Activated T-helper 2 cell treated with anti-CD3 and anti-CD28 coated beads, Interferon-gamma antibody, Interleukin-2, Interleukin-4, amounts not matched to agents 10 μg/mL and 5 μg/mL and 100 μg/mL, durations not matched to agents 14 hours and 24 hours and 36 hours (primary cell): ENCODE data around the gene NR2F6. TPM values are rescaled to one million over a fixed set of nuclear protein-coding genes. Genes with fewer than 3 reads are reported as not detected.

Experiments
- DNase-seq: peaks from one replicate; pipeline ENCODE4 v3.0.0; 2021; ENCODE audit warnings: low spot score
- H3K27ac Mint-ChIP-seq: one replicate; pipeline ENCODE4 v1.8.0; 2021; ENCODE audit warnings: mixed read lengths
- H3K27me3 Mint-ChIP-seq: one replicate; pipeline ENCODE4 v1.8.0; 2021; ENCODE audit warnings: low read depth, mixed read lengths
- H3K36me3 Mint-ChIP-seq: one replicate; pipeline ENCODE4 v1.8.0; 2021; ENCODE audit warnings: low read depth, mixed read lengths
- H3K4me1 Mint-ChIP-seq: one replicate; pipeline ENCODE4 v1.8.0; 2021; ENCODE audit warnings: low read depth, mixed read lengths
- H3K4me3 Mint-ChIP-seq: one replicate; pipeline ENCODE4 v1.8.0; 2021; ENCODE audit warnings: low read depth, mild to moderate bottlenecking, moderate library complexity, mixed read lengths
- H3K9me3 Mint-ChIP-seq: one replicate; pipeline ENCODE4 v1.8.0; 2021; ENCODE audit warnings: mixed read lengths
- intact Hi-C: fragments of 100-400 bp; cut with micrococcal nuclease; formaldehyde crosslinking; loops from one replicate; pipeline ENCODE4 v1.15.1; 2023
- total RNA-seq: library from RNA; stranded (reverse); gene quantifications from 2 replicates; pipeline ENCODE4 v1.2.3, GENCODE V29; 2022

NR2F6 gene
- total RNA-seq, 1 donor from 2014 or later, result 13.2 TPM

GRCh38 chr19:17227798-17228367 lies 17.8 kb downstream of the NR2F6 start:
- no peak for DNase-seq
- peaks cover 5% of the 10 kb centered on the region for H3K4me1 Mint-ChIP-seq
- no peaks in the 10 kb centered on the region for H3K27me3 Mint-ChIP-seq
- no peak overlapping the region for H3K4me3 Mint-ChIP-seq
- intact Hi-C loops, result loop anchor here (5.0 kb wide), 1 partner anchor 79 kb away; the partner anchor contains the start of genes DDA1 and MRPL34
- H3K9me3 Mint-ChIP-seq, result no peaks in the 10 kb centered on the region
- H3K36me3 Mint-ChIP-seq, result peaks cover 17% of the 10 kb centered on the region
- H3K27ac Mint-ChIP-seq, result no peak overlapping the region

DNA sequence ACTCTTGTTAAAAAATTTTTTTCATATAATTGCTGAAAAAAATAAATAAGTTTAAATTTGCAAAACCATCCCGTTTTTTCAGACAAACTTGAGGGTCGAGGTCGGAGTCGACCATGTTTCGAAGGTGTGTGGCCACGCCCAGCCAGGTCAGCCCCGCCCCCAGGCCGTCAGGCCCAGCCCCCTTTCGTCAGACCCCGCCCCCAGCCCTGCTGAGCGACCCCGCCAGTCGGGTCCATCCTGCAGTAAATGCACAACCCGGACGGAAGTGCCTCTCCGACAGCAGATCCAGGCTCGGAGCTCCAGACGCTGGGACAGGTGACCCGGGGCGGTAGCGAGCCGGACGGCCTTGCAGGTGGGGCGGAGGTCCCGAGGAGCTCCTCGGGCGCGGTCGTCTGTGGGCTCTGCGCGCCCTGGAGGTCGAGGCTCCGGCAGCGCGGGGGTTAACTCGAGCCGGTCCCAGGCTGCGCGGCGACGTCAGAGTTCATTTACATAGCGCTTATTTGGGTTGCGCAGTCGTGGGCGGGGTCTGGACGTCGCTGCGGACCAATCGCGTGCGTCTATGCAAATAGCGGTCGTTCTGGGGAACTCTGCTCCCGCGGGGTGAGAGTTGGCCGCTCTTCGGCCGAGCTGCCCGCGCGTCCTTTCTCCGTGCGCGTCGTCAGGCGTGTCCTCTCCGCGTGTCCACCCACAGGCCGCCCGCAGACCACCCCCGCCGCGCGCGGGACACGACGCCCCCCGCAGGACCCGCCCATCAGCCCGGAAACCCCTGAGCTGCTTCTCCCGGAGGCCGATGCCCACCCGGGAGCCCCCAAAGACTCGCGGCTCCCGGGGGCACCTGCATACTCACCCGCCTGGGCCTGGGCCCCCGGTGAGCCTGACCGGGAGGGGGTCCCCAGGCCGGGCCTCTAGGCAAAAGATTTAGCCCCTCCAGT lies 19.5 kb downstream of the NR2F6 start, which contains the start of gene OCEL1:
Gene OCEL1 (plus strand): TSS at position 225 of the 932 bp plus-strand sequence. CDS start 22 bp downstream, at position 247.
- intact Hi-C loops, result loop anchor here (1.0 to 5.0 kb wide), 3 partner anchors 9 to 81 kb away; partner anchors contain the start of genes DDA1, MRPL34 and USE1
- Mint-ChIP-seq H3K9me3 (no peaks in the 10 kb centered on the region), H3K27me3 (no peaks in the 10 kb centered on the region), H3K4me3 (peak within 1 kb of the TSS; percentile 90), H3K27ac (peak within 1 kb of the TSS; percentile 98), H3K36me3 (peaks cover 9% of the 10 kb centered on the region), H3K4me1 (peaks cover 5% of the 10 kb centered on the region)
- peak; percentile 96 for DNase-seq

DNA sequence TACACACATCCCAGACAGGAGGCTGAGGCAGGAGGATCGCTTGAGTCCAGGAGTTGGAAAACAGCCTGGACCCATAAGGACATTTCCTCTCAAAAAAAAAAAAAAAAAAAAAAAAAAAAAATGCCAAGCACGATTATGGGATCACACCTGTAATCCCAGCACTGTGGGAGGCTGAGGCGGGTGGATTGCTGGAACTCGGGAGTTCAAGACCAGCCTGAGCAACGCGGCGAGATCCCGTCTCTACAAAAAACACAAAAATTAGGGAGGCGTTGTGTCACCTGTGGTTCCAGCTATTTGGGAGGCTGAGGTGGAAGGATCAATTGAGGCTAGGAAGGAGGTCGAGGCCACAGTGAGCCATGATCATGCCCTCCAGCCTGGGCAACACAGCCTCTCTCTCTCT lies 20.7 kb downstream of the NR2F6 start:
- peaks cover 9% of the 10 kb centered on the region for H3K36me3 Mint-ChIP-seq
- H3K4me1 Mint-ChIP-seq, result peaks cover 5% of the 10 kb centered on the region
- intact Hi-C loops, result loop anchor here (5.0 kb wide), 1 partner anchor 82 kb away; the partner anchor contains the start of genes DDA1 and MRPL34
- no peaks in the 10 kb centered on the region for H3K9me3 Mint-ChIP-seq
- H3K27me3 Mint-ChIP-seq, result no peaks in the 10 kb centered on the region
- no peak for DNase-seq
- peak overlapping the region; percentile 62 for H3K4me3 Mint-ChIP-seq
- H3K27ac Mint-ChIP-seq, result no peak overlapping the region

DNA sequence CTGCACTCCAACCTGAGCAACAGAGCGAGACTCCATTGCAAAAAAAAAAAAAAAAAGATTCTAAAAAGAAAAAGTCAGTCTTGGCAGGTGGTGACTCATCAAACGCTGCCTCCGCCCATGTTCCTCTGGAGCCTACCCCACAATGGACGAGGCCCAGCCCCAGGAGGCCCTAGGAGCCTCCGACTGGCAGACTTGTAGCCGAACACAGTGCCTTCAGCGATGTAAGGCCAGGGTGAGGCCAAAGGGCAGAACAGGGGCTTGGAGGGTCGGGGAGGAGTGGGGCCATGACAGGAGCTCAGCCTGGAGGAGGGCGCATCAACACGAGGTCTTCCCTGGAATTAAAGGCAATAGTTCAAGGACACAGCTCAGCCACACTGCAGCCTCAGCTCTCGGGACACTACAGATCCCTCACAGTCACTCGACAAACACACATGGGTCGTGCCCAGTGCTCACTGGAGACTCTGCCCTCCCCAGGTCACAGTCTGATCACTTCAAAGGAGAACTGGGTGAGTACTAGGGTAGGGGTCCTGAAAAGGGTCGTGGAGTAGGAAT lies 25.4 kb downstream of the NR2F6 start:
- no peaks in the 10 kb centered on the region for H3K27me3 Mint-ChIP-seq
- no peak for DNase-seq
- H3K4me3 Mint-ChIP-seq, result no peak overlapping the region
- H3K36me3 Mint-ChIP-seq, result peaks cover 30% of the 10 kb centered on the region
- H3K9me3 Mint-ChIP-seq, result no peaks in the 10 kb centered on the region
- intact Hi-C loops, result no loop called here
- H3K27ac Mint-ChIP-seq, result no peak overlapping the region
- peaks cover 1% of the 10 kb centered on the region for H3K4me1 Mint-ChIP-seq

- no peaks in the 10 kb centered on the region for H3K27me3 Mint-ChIP-seq
- no peak overlapping the region for H3K4me3 Mint-ChIP-seq
- intact Hi-C loops, result no loop called here
- H3K4me1 Mint-ChIP-seq, result peaks cover 5% of the 10 kb centered on the region
- H3K9me3 Mint-ChIP-seq, result no peaks in the 10 kb centered on the region
- no peak overlapping the region for H3K27ac Mint-ChIP-seq
- peaks cover 33% of the 10 kb centered on the region for H3K36me3 Mint-ChIP-seq
- DNase-seq, result no peak
These were observed 26.4 kb downstream of the NR2F6 start for GRCh38 chr19:17219286-17219685.

- Mint-ChIP-seq H3K27ac (peak overlapping the region; percentile 96), H3K27me3 (no peaks in the 10 kb centered on the region), H3K9me3 (no peaks in the 10 kb centered on the region), H3K36me3 (peaks cover 50% of the 10 kb centered on the region), H3K4me3 (peak overlapping the region; percentile 84), H3K4me1 (peaks cover 5% of the 10 kb centered on the region)
- intact Hi-C loops, result no loop called here
- no peak for DNase-seq
These were observed 29.6 kb downstream of the NR2F6 start for GRCh38 chr19:17216058-17216670.

DNA sequence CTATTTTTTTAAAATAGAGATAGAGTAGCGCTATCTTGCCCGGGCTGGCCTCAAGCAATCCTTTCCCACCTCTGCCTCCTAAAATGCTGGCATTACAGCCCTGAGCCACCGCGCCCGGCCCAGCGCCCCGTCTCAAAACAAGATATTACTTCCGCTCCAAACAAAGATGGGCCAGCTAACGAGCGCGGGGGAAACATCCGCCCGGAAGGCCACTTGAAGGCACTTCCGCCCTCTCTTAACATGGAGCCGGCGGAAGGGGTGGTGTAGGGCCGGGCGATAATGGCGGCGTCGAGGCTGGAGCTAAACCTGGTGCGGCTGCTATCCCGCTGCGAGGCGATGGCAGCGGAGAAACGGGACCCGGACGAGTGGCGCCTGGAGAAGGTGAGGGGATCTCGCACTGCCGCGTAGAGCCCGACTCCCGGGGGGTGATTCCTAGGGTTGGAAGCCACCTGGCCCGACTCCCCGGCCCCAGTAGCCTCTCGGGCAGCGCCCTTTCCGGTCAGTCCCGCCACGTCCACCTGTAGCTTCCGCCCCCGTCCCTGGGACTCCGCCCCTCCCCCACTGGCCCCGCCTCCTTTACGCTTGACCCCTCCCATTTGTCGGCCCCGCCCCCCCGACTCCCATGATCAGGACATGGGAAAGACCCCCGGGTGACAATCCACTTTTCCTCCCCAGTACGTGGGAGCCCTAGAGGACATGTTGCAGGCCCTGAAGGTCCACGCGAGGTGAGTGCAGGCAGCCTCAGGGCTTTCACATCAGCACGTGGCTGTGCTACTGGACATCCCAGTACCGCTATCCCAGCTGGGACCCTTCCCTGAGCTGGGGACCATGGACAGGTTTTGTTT lies 30.4 kb downstream of the NR2F6 start, which contains the start of gene USE1:
Gene USE1 (plus strand): TSS at position 231 of the 845 bp plus-strand sequence. CDS start 49 bp downstream, at position 280.
- intact Hi-C loops, result loop anchor here (1.0 kb wide), 2 partner anchors 11 to 90 kb away; partner anchors contain the start of gene OCEL1
- Mint-ChIP-seq H3K36me3 (peaks cover 55% of the 10 kb centered on the region), H3K4me1 (peaks cover 5% of the 10 kb centered on the region), H3K9me3 (no peaks in the 10 kb centered on the region), H3K27ac (peak within 1 kb of the TSS; percentile 96), H3K4me3 (peak within 1 kb of the TSS; percentile 84), H3K27me3 (no peaks in the 10 kb centered on the region)
- peak; percentile 84 for DNase-seq

DNA sequence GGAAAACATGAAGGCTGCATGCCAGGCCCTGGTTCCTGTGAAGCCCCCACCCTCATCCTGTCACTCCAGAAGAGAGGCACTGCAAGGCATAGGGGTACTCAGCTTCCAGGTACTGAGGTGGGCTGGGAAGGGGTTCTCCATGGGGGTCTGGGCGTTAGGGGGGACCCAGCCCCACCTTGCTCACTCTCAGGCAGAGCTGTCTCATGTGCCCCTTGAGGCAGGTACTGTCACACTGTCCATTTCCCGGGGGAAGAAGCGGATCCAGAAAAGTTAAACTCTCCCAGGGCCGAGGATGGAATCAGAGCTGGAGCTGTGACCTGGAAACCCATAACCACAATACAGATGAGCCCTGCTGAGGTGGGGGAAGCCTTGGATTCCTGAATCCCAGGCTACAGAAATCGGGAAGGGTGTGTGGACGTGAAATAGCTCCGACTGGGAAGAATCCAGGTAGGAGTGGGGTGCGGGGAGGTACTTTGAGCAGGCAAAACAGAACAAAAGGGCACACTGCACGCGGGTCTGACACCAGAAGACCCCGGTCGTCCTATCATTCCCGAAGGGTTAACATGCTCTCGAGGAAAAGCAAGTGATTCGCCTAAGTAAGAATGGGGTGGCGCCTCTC lies 31.1 kb downstream of the NR2F6 start:
- H3K4me1 Mint-ChIP-seq, result peaks cover 8% of the 10 kb centered on the region
- peak overlapping the region; percentile 84 for H3K4me3 Mint-ChIP-seq
- H3K9me3 Mint-ChIP-seq, result no peaks in the 10 kb centered on the region
- intact Hi-C loops, result loop anchor here (1.0 kb wide), 2 partner anchors 12 to 89 kb away; partner anchors contain the start of gene OCEL1
- H3K27ac Mint-ChIP-seq, result peak overlapping the region; percentile 96
- no peak for DNase-seq
- H3K36me3 Mint-ChIP-seq, result peaks cover 61% of the 10 kb centered on the region
- no peaks in the 10 kb centered on the region for H3K27me3 Mint-ChIP-seq

- Mint-ChIP-seq H3K4me1 (peaks cover 15% of the 10 kb centered on the region), H3K9me3 (no peaks in the 10 kb centered on the region), H3K27ac (no peak overlapping the region), H3K27me3 (no peaks in the 10 kb centered on the region), H3K36me3 (peaks cover 65% of the 10 kb centered on the region), H3K4me3 (no peak overlapping the region)
- intact Hi-C loops, result no loop called here
- DNase-seq, result no peak
These were observed 32.4 kb downstream of the NR2F6 start for GRCh38 chr19:17213334-17213733.

- Mint-ChIP-seq H3K9me3 (no peaks in the 10 kb centered on the region), H3K4me3 (no peak overlapping the region), H3K27ac (no peak overlapping the region), H3K4me1 (peaks cover 15% of the 10 kb centered on the region), H3K36me3 (peaks cover 56% of the 10 kb centered on the region), H3K27me3 (no peaks in the 10 kb centered on the region)
- DNase-seq, result no peak
- intact Hi-C loops, result no loop called here
These were observed 33.9 kb downstream of the NR2F6 start for GRCh38 chr19:17211547-17212446.

DNA sequence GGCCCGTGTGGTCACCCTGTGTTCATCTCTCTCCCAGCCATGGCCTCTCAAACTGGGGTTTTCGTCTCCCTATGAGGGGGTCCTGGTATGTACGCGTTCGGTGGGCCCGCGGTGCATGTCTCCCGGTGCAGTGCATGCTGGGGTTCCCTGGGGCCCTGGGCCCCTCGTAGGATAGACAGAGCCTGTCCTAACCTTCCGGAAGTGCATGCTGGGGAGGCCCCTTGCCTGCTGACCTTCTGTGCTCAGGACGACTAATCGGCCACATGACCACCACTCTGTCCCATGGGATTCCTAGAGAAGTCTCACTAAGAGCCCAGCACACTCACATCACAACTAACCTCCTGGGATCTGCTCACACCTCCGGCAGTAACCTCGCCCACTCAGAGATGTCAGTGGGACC lies 35.4 kb downstream of the NR2F6 start:
- H3K9me3 Mint-ChIP-seq, result no peaks in the 10 kb centered on the region
- no peak overlapping the region for H3K4me3 Mint-ChIP-seq
- peaks cover 14% of the 10 kb centered on the region for H3K4me1 Mint-ChIP-seq
- H3K27ac Mint-ChIP-seq, result no peak overlapping the region
- DNase-seq, result no peak
- no peaks in the 10 kb centered on the region for H3K27me3 Mint-ChIP-seq
- intact Hi-C loops, result no loop called here
- peaks cover 52% of the 10 kb centered on the region for H3K36me3 Mint-ChIP-seq
